Measurements from ENCODE around the gene PDE6B.

DNA sequence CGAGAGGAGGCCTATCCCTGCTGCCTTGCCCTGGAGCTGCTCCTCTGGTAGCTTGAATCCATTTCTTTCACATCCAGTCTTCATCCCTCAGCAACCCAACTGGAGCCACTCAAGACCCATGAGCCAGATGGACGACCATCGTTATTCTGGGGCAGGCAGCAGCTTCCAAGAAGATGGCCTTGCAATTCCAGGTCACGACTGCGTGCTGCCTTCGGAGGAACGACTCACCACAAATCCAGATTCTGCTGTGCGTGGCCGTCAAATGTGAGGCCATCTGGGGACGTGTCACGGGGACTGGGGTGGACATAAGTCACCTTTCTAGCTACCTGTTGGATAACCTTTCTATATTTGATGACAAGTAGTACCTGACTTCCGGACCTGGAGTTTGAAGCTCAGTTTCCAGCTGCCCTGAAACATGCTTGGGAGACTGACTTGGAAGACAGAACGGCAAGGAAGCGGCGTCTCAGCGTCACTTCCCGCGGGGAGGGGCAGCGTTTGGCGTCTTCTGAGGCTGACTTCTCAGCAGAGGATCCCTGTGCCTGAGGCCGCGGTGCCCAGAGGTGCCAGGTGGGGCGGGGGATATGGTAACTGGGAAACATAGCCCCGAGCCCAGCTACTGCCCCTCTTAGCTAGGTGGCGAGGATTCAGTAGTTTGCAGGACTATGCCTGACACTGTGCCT lies 37.6 kb upstream of the PDE6B start:
- TF ChIP-seq, protein P1, sequence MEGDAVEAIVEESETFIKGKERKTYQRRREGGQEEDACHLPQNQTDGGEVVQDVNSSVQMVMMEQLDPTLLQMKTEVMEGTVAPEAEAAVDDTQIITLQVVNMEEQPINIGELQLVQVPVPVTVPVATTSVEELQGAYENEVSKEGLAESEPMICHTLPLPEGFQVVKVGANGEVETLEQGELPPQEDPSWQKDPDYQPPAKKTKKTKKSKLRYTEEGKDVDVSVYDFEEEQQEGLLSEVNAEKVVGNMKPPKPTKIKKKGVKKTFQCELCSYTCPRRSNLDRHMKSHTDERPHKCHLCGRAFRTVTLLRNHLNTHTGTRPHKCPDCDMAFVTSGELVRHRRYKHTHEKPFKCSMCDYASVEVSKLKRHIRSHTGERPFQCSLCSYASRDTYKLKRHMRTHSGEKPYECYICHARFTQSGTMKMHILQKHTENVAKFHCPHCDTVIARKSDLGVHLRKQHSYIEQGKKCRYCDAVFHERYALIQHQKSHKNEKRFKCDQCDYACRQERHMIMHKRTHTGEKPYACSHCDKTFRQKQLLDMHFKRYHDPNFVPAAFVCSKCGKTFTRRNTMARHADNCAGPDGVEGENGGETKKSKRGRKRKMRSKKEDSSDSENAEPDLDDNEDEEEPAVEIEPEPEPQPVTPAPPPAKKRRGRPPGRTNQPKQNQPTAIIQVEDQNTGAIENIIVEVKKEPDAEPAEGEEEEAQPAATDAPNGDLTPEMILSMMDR (IDR thresholded peaks at IDR 0.05): no peak
- TF ChIP-seq POLR2A (IDR thresholded peaks at IDR 0.05; ENCODE audit: low read depth): no peak

All from esophagus muscularis mucosa (tissue), 3 donors.